HL-60 (cell line): ENCODE measurements around the gene RAB12.
"Not testable (repeated sequence)": the region's sequence is repeated elsewhere in the genome, so short reads cannot be mapped to it uniquely, and the experiment has no call there.

Experiments used
- DNase-seq, 2 experiments: peaks; one replicate each; pipeline ENCODE4 v3.0.0-alpha.2; 2010 to 2020; ENCODE audit warnings: low read depth in 1 of 2, low spot score in 1 of 2
- H3K27ac ChIP-seq: fragments of 250-450 bp; sonication (Bioruptor Pico); replicated peaks from 2 replicates; pipeline ENCODE4 v1.5.1; 2020; ENCODE audit warnings: mild to moderate bottlenecking, moderate library complexity
- H3K27me3 ChIP-seq: fragments of 250-450 bp; sonication (Bioruptor Pico); 2 replicates; pipeline ENCODE4 v1.5.1; 2021; ENCODE audit warnings: mild to moderate bottlenecking, moderate library complexity; ENCODE audit not compliant: insufficient read depth, poor library complexity, severe bottlenecking
- H3K4me3 ChIP-seq: replicated peaks from 2 replicates; pipeline ENCODE4 v1.5.1; 2011; ENCODE audit warnings: mild to moderate bottlenecking, control low read depth, low read length; ENCODE audit not compliant: insufficient read depth
- CTCF ChIP-seq: IDR thresholded peaks from one replicate; pipeline ENCODE4 v1.5.1; 2011; ENCODE audit warnings: low read length, control low read depth, inconsistent platforms; ENCODE audit not compliant: insufficient read depth
- GABPA ChIP-seq: IDR thresholded peaks from 2 replicates; pipeline ENCODE4 v1.6.1; 2012; ENCODE audit warnings: low read depth
- POLR2AphosphoS5 ChIP-seq: IDR thresholded peaks from 2 replicates; pipeline ENCODE4 v1.6.1; 2012; ENCODE audit warnings: low read depth
- SPI1 ChIP-seq: IDR thresholded peaks from 2 replicates; pipeline ENCODE4 v1.6.1; 2012; ENCODE audit warnings: low read depth, mild to moderate bottlenecking, borderline replicate concordance
- TF ChIP-seq, protein P1 (sequence below): IDR thresholded peaks from 2 replicates; pipeline ENCODE4 v1.6.1; 2012; ENCODE audit warnings: low read depth; ENCODE audit not compliant: insufficient replicate concordance

RAB12 gene

DNA sequence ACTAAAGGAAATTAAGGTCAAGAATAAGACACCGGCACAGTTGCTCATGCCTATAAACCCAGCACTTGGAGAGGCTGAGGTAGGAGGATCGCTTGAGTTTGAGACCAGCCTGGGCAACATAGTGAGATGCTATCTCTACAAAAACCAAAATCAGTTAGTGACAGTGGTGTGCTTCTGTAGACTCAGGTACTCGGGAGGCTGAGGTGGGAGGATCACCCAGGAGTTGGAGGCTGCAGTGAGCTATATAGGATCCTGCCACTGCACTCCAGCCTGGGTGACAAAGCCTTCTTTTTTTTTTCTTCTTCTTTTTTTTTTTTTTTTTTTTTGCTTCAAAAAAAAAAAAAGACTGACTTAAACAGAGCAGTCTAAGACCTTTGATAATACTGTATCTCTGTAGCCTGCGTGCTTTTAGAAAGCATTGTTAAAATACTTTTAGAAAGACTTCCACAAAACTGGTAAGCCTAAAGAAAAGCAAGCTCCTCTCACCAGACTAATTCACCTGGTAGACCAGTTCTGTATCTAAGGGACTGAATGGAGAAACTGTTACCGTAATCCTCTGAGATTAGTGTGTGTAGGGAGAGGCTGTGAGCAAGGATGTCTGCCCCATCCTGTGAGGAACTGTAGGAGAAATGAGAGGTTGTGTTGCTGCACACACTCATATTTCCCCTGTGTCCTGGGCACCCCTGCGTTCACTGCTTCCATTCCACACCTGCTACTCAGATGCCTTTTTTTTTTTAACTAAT, 10.8 kb downstream of the RAB12 start:
- H3K27ac ChIP-seq, result no peak overlapping the region
- TF ChIP-seq CTCF (no peak), POLR2AphosphoS5 (no peak), GABPA (no peak), SPI1 (no peak)
- TF ChIP-seq, protein P1, sequence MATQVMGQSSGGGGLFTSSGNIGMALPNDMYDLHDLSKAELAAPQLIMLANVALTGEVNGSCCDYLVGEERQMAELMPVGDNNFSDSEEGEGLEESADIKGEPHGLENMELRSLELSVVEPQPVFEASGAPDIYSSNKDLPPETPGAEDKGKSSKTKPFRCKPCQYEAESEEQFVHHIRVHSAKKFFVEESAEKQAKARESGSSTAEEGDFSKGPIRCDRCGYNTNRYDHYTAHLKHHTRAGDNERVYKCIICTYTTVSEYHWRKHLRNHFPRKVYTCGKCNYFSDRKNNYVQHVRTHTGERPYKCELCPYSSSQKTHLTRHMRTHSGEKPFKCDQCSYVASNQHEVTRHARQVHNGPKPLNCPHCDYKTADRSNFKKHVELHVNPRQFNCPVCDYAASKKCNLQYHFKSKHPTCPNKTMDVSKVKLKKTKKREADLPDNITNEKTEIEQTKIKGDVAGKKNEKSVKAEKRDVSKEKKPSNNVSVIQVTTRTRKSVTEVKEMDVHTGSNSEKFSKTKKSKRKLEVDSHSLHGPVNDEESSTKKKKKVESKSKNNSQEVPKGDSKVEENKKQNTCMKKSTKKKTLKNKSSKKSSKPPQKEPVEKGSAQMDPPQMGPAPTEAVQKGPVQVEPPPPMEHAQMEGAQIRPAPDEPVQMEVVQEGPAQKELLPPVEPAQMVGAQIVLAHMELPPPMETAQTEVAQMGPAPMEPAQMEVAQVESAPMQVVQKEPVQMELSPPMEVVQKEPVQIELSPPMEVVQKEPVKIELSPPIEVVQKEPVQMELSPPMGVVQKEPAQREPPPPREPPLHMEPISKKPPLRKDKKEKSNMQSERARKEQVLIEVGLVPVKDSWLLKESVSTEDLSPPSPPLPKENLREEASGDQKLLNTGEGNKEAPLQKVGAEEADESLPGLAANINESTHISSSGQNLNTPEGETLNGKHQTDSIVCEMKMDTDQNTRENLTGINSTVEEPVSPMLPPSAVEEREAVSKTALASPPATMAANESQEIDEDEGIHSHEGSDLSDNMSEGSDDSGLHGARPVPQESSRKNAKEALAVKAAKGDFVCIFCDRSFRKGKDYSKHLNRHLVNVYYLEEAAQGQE, result no peak
- DNase-seq, result no peak

GRCh38 chr18:8620845-8621244, 11.6 kb downstream of the RAB12 start:
- H3K27me3 ChIP-seq, result no peaks in the 10 kb centered on the region

More for the DNA sequence above, 10.8 kb downstream of the RAB12 start:
- Histone ChIP-seq H3K4me3 (no peak overlapping the region), H3K27me3 (no peaks in the 10 kb centered on the region)

GRCh38 chr18:8622625-8623024, 13.4 kb downstream of the RAB12 start:
- DNase-seq, H3K27me3 ChIP-seq, H3K4me3 ChIP-seq, H3K27ac ChIP-seq: not testable (repeated sequence)

More at GRCh38 chr18:8620845-8621244, 11.6 kb downstream of the RAB12 start:
- DNase-seq, result no peak
- no peak for TF ChIP-seq POLR2AphosphoS5
- TF ChIP-seq SPI1, result no peak
- TF ChIP-seq CTCF, result no peak
- no peak for TF ChIP-seq GABPA
- TF ChIP-seq, protein P1, result no peak
- no peak overlapping the region for H3K27ac ChIP-seq
- no peak overlapping the region for H3K4me3 ChIP-seq

DNA sequence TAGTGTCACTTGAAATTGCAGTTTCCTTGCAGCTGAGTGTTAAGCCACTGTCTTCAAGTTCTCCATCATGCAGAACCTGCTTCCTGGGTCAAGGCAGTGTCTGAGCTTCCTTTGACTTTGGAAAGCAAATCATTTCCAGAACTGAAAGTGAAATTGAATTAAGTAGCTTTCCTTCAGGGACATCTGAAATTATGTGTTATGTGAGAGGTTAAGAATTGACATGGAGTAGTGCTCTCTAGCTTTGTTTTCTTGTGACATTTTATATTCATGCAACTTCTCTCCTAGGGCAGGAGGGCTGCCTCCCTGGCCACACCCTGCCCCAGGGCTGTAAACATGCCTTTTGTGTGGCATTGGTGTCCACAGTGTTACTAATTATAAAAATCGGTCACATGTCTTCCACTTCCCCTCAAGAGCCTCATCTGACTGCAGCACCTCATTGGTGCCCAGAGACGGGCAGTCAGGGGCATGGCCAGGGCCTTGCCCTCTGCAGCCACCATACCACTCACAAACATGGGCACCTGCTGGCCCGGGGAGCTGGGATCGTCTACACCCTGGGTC, 14.4 kb downstream of the RAB12 start:
- peak; percentile 49 to 64 for DNase-seq
- Histone ChIP-seq H3K4me3 (0 out of 2 replicates have a peak overlapping the region, but pooled peaks have one; percentile 0), H3K27me3 (no peaks in the 10 kb centered on the region), H3K27ac (no peak overlapping the region)
- TF ChIP-seq GABPA (no peak), SPI1 (peak; percentile 71; the same call in 1 of the 2 replicates)
